GM19328 (cell line): ENCODE measurements around the gene GADL1.

Experiments used
- ATAC-seq: cut with Tn5 transposase; IDR thresholded peaks from one replicate; pipeline ENCODE4 v1.9.1; 2021; ENCODE audit warnings: mild to moderate bottlenecking, moderate library complexity; ENCODE audit not compliant: unreplicated experiment

Gene GADL1

DNA sequence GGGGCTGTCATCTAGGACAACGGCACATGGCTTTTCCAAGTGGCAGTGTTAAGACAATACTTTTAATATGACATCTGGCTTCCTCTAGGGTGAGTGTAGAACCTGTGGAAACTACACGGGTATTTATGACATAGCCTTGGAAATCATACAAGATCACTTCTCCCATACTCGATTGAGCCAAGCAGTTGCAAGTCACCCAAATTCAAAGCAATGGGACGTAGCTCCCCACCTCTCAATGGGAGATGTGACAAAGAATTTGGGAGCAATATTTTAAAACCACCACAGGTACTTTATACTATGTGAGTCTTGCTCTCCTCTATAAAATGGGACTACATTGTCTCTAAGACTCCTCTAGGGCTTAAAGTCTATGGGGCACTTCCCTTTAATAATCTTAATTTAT, 194.5 kb downstream of the GADL1 start:
- no peak for ATAC-seq

DNA sequence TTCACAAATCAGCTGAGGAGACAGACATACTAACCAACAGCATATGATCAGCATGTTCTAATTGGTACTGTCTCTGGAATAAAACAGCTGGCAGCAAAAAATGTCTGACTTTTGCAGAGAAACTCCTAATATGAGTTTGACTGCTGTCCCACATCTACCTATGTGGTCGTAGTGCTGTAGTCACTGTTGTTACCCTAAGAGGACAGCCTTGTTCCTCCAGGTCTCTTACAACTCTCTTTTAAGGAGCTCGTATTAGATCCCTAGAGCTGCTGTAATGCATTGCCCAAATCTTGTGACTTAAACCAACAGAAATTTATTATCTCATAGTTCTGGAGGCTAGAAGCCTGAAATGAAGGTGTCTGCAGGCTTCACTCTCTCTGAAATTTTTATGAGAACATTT, 195.9 kb downstream of the GADL1 start:
- no peak for ATAC-seq

GRCh38 chr3:30696896-30697295, 197.6 kb downstream of the GADL1 start:
- ATAC-seq, result no peak

- no peak for ATAC-seq
Measured at GRCh38 chr3:30696403-30696819, 198.1 kb downstream of the GADL1 start.

- ATAC-seq, result no peak
Measured at GRCh38 chr3:30695302-30696061, 199.0 kb downstream of the GADL1 start.

DNA sequence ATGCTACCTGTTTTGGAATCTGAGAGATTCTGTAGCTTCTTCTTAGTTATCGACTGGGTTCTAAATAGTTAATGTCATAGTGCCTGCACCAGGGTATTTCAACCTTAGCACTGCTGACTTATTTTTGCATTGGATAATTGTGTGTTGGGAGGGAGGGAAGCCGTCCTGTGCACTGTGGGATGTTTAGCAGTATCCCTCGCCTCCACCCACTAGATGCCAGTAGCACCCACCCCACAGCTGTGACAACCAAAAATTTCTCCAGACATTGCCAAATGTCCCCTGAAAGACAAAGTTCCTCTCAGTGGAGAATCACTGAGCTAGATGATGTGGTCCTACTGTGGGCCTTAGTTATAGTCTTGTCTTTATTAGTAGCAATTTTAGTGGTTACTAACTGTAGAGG, 199.8 kb downstream of the GADL1 start:
- ATAC-seq, result no peak

DNA sequence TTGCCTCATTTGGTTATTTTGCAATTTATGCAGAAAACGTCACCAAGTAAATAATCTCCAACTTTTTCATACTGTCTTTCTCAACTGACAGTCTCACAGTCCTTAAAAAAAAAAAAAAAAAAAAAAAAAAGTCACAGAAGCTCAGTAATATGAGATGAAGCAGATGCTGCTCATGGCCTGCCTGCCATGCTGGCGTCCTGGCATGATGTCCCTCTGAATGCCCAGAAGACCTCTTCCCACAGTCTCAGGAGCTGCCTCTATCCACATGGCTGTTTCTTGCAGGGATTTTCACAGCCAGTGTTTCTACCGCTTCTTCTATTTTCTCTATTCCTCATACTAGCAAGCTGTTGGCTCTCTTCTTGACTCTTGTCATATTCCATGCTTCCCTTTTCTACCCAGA, 200.3 kb downstream of the GADL1 start:
- ATAC-seq, result no peak

GRCh38 chr3:30693470-30694120, 200.9 kb downstream of the GADL1 start:
- ATAC-seq, result peak; percentile 89

DNA sequence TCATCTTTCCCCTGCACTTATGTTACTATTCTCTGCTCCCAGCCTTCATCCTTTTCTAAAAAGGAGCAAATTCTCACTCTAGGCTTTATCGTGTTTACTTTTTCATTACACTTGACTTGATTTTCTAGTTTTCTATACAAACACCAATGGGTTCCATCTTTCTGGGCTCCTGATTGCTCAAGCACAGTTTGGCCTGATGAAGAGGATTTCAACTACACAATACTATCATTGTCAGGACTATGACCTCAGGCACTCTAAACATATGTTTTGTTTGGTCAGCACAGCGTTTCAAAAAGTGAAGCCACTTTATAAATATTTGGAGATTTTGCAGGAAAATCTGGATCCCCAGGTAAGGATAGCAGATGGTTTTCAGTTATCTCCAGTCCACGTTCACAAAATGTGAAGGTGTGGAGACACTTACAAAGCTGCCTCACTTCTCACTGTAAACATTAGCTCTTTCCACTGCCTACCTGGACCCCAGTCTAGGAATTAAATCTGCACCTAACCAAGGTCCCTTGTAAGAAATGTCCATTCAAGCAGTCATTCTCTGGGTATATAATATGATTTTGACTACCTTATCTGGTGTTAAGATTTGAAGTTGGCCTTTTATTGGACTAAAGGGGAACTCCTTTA, 201.8 kb downstream of the GADL1 start:
- ATAC-seq, result no peak

DNA sequence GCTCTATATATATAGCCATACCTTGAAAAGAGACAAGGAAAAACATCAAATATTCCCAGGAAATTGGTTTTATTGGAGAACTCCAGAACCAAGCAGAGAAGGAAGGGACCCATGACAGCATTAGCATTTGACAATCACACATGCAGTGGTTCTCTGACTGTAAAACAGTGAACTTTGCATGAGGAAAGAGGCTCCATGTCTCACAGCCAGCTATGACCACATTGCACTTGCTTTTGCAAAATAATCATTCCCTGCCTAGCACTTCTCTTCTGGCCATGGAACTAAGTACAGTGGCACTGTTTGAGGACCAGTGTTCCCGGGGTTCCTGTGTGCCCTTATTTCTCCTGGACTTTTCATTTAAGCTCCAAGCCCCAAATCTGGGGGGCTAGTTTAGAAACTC, 202.5 kb downstream of the GADL1 start:
- ATAC-seq, result no peak

- ATAC-seq, result no peak
Measured at GRCh38 chr3:30691249-30691880, 203.1 kb downstream of the GADL1 start.

GRCh38 chr3:30690199-30690598, 204.3 kb downstream of the GADL1 start:
- no peak for ATAC-seq

- no peak for ATAC-seq
Measured at GRCh38 chr3:30688776-30689641, 205.5 kb downstream of the GADL1 start.

DNA sequence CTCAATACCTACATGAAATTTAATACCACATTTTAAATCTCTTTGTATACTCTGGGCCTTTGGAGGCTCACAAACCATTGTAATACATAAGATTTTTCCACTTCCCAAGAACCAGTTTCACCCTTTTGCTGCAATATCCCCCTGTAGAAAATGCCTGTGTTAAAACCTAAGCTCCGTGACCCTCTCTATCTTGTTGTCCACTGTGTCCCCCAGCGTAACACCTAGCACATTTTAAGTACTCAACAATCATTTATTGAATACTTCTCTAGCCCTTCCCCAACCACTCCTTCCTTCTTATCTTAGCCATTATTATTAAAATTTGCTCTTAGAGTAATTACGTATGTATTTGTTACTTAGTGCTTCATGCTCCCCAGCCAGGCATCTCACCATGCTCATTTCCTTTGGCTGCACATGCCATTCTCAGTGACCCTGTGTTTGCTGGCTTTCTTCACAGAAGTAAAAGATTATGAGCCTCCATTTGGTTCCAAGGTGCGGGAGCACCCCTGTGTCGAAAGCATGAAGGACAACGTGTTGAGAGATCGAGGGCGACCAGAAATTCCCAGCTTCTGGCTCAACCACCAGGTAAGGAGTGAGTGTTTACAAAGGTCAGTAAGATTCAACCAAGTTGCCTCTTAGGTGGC, 206.4 kb downstream of the GADL1 start:
- ATAC-seq, result no peak

DNA sequence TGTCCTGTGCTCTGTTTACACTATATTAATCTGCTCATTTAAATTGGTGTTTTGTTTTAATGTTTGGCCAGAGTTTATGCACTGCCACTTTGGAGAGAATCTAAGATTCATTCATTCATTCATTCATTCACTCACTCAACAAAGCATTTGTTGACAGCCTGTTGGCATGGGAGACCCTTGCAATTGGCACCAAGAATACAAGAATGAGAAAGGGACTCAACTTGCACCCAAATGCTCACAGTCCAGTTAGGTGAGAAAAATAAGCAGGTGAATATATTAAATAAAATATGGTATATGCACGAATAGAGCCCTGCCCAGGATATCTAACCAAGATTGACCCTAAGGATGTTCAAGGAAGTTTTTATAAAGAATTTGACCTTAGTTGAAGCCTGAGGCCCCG, 207.7 kb downstream of the GADL1 start:
- no peak for ATAC-seq

- no peak for ATAC-seq
Measured at GRCh38 chr3:30686176-30686575, 208.3 kb downstream of the GADL1 start.

- ATAC-seq, result no peak
Measured at GRCh38 chr3:30685267-30685667, 209.2 kb downstream of the GADL1 start.

DNA sequence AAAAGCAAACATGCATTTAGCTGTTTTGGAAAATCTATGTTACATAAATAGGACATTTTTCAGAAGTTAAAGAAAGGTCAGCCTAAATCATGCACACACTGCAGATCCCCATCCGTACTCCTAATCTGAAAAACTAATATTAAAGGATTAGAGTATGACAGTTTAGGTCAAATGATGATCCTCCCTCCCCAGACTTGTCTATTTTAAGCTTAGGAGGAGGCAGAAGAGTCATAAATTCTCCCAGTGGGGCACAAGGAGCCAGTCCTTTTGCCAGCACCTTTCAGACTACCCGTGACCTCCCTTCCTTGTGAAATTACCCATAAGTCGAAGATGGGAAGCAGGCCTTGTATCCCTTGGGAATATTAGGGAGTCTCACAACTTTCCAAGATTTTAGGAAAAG, 210.1 kb downstream of the GADL1 start:
- no peak for ATAC-seq

GRCh38 chr3:30683769-30684168, 210.7 kb downstream of the GADL1 start:
- no peak for ATAC-seq

DNA sequence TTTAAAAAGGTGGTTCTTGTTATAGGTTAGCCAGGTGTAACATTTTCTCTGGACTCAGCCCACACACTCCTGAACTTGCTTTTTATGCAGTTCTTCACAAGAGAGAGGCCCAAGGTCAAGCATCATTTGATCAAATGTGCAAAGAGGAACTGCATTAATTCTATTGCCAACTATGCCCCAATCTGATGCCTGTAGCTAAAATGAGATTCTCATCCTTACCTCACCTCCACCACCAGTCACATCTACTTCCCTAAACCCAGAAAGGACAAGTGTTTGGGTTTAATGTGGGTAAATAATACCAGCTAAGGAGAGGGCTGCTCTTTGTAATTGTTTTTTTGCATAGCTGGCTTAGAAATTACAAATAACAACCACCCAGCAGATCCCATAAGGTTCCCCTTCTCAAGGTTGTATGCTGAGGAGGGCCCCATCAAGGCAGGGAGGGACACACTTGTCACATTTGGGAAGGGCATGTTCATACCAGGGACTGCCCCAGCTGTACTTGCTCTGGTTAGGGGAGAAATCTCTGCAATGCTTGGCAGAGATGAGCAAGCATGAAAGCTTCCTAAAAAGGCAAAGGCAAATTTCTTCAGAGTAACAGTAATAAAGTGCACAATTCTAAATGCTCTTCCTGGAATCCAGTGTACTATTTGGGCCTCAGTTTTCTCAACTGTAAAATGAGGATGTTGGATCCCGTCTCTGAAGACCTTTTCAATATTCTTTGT, 211.9 kb downstream of the GADL1 start:
- ATAC-seq, result no peak
